ENCODE results near the gene SLC25A30.

DNA sequence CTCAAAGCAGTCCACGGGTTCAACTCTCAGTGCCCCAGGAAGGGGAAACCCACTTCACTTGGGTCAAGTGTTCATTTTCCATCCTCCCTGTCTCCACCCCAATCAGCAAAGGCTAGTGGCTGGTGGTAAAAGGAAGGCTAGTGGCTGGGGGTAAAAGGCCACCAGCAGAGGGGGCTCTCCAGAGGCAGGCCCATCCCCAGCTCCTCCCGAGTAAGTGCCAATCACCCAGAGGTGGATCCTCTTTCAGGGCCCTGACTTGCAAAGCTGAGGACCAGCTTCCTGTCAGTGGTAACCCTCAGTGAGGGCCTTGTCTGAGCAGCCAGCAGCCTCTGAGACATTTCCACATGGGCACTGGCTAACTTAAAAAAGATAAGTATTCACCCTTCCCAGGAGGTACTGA is 55.2 kb downstream of the SLC25A30 start:
- no peak for TF ChIP-seq CTCF (IDR thresholded peaks at IDR 0.05)
- no peak for TF ChIP-seq POLR2A (IDR thresholded peaks at IDR 0.05)

Data from stomach (tissue), 4 donors.